ENCODE results near the gene TNFRSF12A.
"Not testable (repeated sequence)": the region's sequence is repeated elsewhere in the genome, so short reads cannot be mapped to it uniquely, and the experiment has no call there.

The TNFRSF12A gene

GRCh38 chr16:3065742-3066439 is 45.7 kb downstream of the TNFRSF12A start:
- no peak for DNase-seq (ENCODE audit: low read depth, low spot score)

DNA sequence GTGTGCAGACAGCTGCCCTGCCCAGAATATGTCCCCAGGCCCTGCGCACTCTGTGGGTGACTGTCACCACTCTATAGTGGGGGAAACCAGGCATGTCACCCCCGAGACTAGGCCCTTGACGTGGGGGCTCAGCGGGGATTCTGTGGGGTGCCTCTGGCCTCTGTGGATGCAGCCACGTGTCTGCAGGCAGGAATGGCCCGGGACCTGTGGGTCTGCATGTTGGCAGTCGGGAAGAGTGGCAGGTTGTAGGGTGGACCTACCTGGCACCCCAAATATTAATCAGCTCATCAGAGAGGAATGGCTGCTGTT is 46.2 kb downstream of the TNFRSF12A start:
- DNase-seq (ENCODE audit: low read depth, low spot score) = no peak

GRCh38 chr16:3068487-3068886 is 48.3 kb downstream of the TNFRSF12A start:
- DNase-seq (ENCODE audit: low read depth, low spot score) = no peak

DNA sequence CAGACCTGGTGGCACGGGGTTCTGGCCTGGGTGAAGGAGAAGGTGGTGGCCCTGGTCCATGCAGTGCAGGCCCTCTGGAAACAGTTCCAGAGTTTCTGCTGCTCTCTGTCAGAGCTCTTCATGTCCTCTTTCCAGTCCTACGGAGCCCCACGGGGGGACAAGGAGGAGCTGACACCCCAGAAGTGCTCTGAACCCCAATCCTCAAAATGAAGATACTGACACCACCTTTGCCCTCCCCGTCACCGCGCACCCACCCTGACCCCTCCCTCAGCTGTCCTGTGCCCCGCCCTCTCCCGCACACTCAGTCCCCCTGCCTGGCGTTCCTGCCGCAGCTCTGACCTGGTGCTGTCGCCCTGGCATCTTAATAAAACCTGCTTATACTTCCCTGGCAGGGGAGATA is 49.0 kb downstream of the TNFRSF12A start:
- not testable (repeated sequence) for DNase-seq (ENCODE audit: low read depth, low spot score)

- DNase-seq (ENCODE audit: low read depth, low spot score) = no peak
These were observed 50.5 kb downstream of the TNFRSF12A start for GRCh38 chr16:3070608-3071111.

- no peak for DNase-seq (ENCODE audit: low read depth, low spot score)
These were observed 51.5 kb downstream of the TNFRSF12A start for GRCh38 chr16:3071655-3072054.
